PC-3 (cell line): ENCODE results near the gene BRINP1.

Source experiments
- EZH2 ChIP-seq: fragments of 300-600 bp; sonication (generic); IDR thresholded peaks from one replicate; pipeline ENCODE4 v1.6.1; 2017; ENCODE audit warnings: antibody characterized with exemption, mild to moderate bottlenecking, low read length; ENCODE audit not compliant: unreplicated experiment
- EZH2phosphoT487 ChIP-seq: fragments of 300-600 bp; sonication (generic); IDR thresholded peaks from 2 replicates; pipeline ENCODE4 v1.6.1; 2018; ENCODE audit warnings: mild to moderate bottlenecking, antibody characterized with exemption, low read length, borderline replicate concordance
- TF ChIP-seq, protein P1 (sequence below): fragments of 300-600 bp; sonication (generic); conservative IDR thresholded peaks from 2 replicates; pipeline ENCODE4 v1.5.1; 2017; ENCODE audit warnings: antibody characterized with exemption, low read depth, mild to moderate bottlenecking, low read length

DNA sequence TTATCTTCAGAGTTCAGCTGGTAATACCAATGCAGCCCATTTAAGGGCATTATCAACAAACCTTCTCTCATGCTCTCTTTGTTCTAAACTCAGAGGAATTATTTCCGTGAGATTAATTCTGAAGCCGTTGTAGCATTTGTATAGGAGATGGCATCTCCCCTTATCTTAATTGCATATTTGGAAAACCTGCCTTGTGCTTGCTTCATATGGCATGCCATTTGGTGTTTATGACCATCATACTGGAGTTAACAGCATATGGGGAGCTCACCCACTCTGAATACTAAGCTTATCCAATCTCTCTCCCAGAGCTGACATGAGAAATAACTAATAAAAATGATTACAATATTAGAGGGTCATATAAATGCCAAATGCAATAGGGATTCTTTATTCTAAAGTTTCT is 243.2 kb downstream of the BRINP1 start:
- TF ChIP-seq, protein P1, sequence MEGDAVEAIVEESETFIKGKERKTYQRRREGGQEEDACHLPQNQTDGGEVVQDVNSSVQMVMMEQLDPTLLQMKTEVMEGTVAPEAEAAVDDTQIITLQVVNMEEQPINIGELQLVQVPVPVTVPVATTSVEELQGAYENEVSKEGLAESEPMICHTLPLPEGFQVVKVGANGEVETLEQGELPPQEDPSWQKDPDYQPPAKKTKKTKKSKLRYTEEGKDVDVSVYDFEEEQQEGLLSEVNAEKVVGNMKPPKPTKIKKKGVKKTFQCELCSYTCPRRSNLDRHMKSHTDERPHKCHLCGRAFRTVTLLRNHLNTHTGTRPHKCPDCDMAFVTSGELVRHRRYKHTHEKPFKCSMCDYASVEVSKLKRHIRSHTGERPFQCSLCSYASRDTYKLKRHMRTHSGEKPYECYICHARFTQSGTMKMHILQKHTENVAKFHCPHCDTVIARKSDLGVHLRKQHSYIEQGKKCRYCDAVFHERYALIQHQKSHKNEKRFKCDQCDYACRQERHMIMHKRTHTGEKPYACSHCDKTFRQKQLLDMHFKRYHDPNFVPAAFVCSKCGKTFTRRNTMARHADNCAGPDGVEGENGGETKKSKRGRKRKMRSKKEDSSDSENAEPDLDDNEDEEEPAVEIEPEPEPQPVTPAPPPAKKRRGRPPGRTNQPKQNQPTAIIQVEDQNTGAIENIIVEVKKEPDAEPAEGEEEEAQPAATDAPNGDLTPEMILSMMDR = no peak
- TF ChIP-seq EZH2 (no peak), EZH2phosphoT487 (no peak)
